ENCODE measurements around the gene HRAS. TPM values are rescaled to one million over a fixed set of nuclear protein-coding genes. Genes with fewer than 3 reads are reported as not detected.

HRAS gene
- total and polyA plus RNA-seq, 2 donors (not counting 1 experiment from before 2014, with no cell fraction given), result 63.5 to 86.0 TPM

- TF ChIP-seq CTCF (IDR thresholded peaks at IDR 0.05) (no peak), EZH2 (IDR thresholded peaks at IDR 0.05; ENCODE audit: borderline replicate concordance, insufficient read depth, low read depth, low read length, poor library complexity, severe bottlenecking) (no peak)
- ATAC-seq (ENCODE audit: low read depth) (no peak), DNase-seq (peak; percentile 20)
- H2AFZ ChIP-seq (ENCODE audit: insufficient read depth, low read depth, low read length, poor library complexity, severe bottlenecking), result no peak overlapping the region
- H3K9me3 ChIP-seq (ENCODE audit: control extremely low read depth in 1 of 3, control insufficient read depth in 2 of 3, insufficient read depth in 1 of 3, low read length in 2 of 3), result no peaks in the 10 kb centered on the region
- H3K9ac ChIP-seq (ENCODE audit: low read length), result no peak overlapping the region
- H4K20me1 ChIP-seq (ENCODE audit: control insufficient read depth, insufficient read depth, low read length, poor library complexity, severe bottlenecking), result peaks cover 36% of the 10 kb centered on the region
- H3K27me3 Mint-ChIP-seq, result no peaks in the 10 kb centered on the region
- intact Hi-C loops (cut with micrococcal nuclease), result no loop called here
- no peaks in the 10 kb centered on the region for H3K27me3 ChIP-seq (replicated peaks in 1 of 4; ENCODE audit: control extremely low read depth in 1 of 4, control insufficient read depth in 3 of 4, insufficient read depth in 4 of 4, low read length in 3 of 4)
- 96% methylated on average over 18 of the region's 18 CpGs for WGBS (ENCODE audit: insufficient coverage)
- no peaks in the 10 kb centered on the region for H3K9me3 Mint-ChIP-seq (ENCODE audit: insufficient read depth)
- POLR2A ChIA-PET, result no interaction called here
- CTCF ChIA-PET, result interaction anchor here (1.0 kb wide), 1 partner anchor 11 kb away, joined by 3 read pairs; no protein-coding TSS in a partner anchor
- H3K79me2 ChIP-seq (ENCODE audit: control insufficient read depth, insufficient read depth, low read length), result peaks cover 14% of the 10 kb centered on the region
- peaks cover 5 to 10% of the 10 kb centered on the region in 2 donors for H3K4me1 ChIP-seq (ENCODE audit: control insufficient read depth in 2 of 2, insufficient read depth in 2 of 2, low read length in 2 of 2)
- H3K4me2 ChIP-seq (replicated peaks; ENCODE audit: low read depth, low read length, poor library complexity, severe bottlenecking), result no peak overlapping the region
- H3K36me3 ChIP-seq (replicated peaks in 1 of 2; ENCODE audit: control extremely low read depth in 1 of 2, control insufficient read depth in 1 of 2, extremely low read depth in 1 of 2, insufficient read depth in 2 of 2, low read length in 1 of 2), result peaks cover 0 to 25% of the 10 kb centered on the region in 2 experiments
- peaks cover 3% of the 10 kb centered on the region for H3K4me1 Mint-ChIP-seq
- H3K27ac Mint-ChIP-seq, result no peak overlapping the region
- H3K4me3 Mint-ChIP-seq, result no peak overlapping the region
- H3K27ac ChIP-seq (ENCODE audit: low read length in 2 of 2), result no peak overlapping the region
- no peak overlapping the region for H3K4me3 ChIP-seq (ENCODE audit: control extremely low read depth in 1 of 5, extremely low read depth in 1 of 5, insufficient read depth in 1 of 5, low read depth in 2 of 5, low read length in 4 of 5)
Observed at GRCh38 chr11:529728-530411, 5.5 kb downstream of the HRAS start.

All from B cell (primary cell).